ENCODE results near the gene NUP37.

- TF ChIP-seq, protein P1, sequence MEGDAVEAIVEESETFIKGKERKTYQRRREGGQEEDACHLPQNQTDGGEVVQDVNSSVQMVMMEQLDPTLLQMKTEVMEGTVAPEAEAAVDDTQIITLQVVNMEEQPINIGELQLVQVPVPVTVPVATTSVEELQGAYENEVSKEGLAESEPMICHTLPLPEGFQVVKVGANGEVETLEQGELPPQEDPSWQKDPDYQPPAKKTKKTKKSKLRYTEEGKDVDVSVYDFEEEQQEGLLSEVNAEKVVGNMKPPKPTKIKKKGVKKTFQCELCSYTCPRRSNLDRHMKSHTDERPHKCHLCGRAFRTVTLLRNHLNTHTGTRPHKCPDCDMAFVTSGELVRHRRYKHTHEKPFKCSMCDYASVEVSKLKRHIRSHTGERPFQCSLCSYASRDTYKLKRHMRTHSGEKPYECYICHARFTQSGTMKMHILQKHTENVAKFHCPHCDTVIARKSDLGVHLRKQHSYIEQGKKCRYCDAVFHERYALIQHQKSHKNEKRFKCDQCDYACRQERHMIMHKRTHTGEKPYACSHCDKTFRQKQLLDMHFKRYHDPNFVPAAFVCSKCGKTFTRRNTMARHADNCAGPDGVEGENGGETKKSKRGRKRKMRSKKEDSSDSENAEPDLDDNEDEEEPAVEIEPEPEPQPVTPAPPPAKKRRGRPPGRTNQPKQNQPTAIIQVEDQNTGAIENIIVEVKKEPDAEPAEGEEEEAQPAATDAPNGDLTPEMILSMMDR (IDR thresholded peaks at IDR 0.05; ENCODE audit: low read depth, low read length): no peak
- TF ChIP-seq POLR2A (IDR thresholded peaks at IDR 0.05; ENCODE audit: extremely low read depth, insufficient read length): no peak
Measured at GRCh38 chr12:102069707-102070106, 50.2 kb downstream of the NUP37 start.

Measured in NB4 (cell line).